Vagina (tissue), 2 donors: ENCODE measurements around the gene GPRC5C. TPM values are rescaled to one million over a fixed set of nuclear protein-coding genes. Genes with fewer than 3 reads are reported as not detected.

Experiments used
- DNase-seq, 2 donors: peaks; one replicate each; pipeline ENCODE4 v3.0.0-alpha.2; 2017; ENCODE audit errors: extremely low spot score in 2 of 2
- H3K27ac ChIP-seq: fragments of 200-600 bp; sonication (generic); one replicate; pipeline ENCODE4 v1.5.1; 2019
- H3K27me3 ChIP-seq: fragments of 200-600 bp; sonication (generic); one replicate; pipeline ENCODE4 v1.5.1; 2019
- H3K36me3 ChIP-seq, 2 donors: fragments of 200-600 bp; sonication (generic); one replicate each; pipeline ENCODE4 v1.5.1; 2017 to 2019
- H3K4me1 ChIP-seq: fragments of 200-600 bp; sonication (generic); one replicate; pipeline ENCODE4 v1.5.1; 2019
- H3K4me3 ChIP-seq, 2 donors: fragments of 200-600 bp; sonication (generic); 1 replicate in 1 of 2; 2 replicates in 1 of 2; pipeline ENCODE4 v1.5.1; 2016 to 2019
- H3K9me3 ChIP-seq: fragments of 200-600 bp; sonication (generic); one replicate; pipeline ENCODE4 v1.5.1; 2019
- POLR2A ChIP-seq, 2 donors: fragments of 450-650 bp; IDR thresholded peaks; one replicate each; pipeline ENCODE4 v1.6.1; 2017; ENCODE audit warnings: antibody characterized with exemption in 2 of 2, mild to moderate bottlenecking in 2 of 2, moderate library complexity in 2 of 2
- POLR2AphosphoS5 ChIP-seq, 2 donors: sonication (generic); formaldehyde crosslinking; IDR thresholded peaks; one replicate each; pipeline ENCODE4 v1.9.0; 2017; ENCODE audit warnings: antibody characterized with exemption in 2 of 2, mild to moderate bottlenecking in 2 of 2, low read depth in 1 of 2; ENCODE audit not compliant: insufficient read depth in 1 of 2
- intact Hi-C: fragments of 100-400 bp; cut with DNase I; formaldehyde crosslinking; loops from one replicate; pipeline ENCODE4 v1.15.1; 2023
- total RNA-seq: library from RNA; depleted of rRNA; stranded (reverse); fragments of >200 nt; gene quantifications from one replicate; pipeline ENCODE4 v1.2.3, GENCODE V29; 2016
- TF ChIP-seq, protein P1 (sequence below), 3 experiments: fragments of 450-650 bp in 2 of 3; fragments of 200-600 bp in 1 of 3; sonication (generic) in 1 of 3; IDR thresholded peaks; one replicate each; pipeline ENCODE4 v1.5.1; 2017 to 2019; ENCODE audit warnings: antibody characterized with exemption in 3 of 3, mild to moderate bottlenecking in 2 of 3, moderate library complexity in 2 of 3

The GPRC5C gene
- total RNA-seq, 1 donor from 2014 or later: 27.5 TPM

DNA sequence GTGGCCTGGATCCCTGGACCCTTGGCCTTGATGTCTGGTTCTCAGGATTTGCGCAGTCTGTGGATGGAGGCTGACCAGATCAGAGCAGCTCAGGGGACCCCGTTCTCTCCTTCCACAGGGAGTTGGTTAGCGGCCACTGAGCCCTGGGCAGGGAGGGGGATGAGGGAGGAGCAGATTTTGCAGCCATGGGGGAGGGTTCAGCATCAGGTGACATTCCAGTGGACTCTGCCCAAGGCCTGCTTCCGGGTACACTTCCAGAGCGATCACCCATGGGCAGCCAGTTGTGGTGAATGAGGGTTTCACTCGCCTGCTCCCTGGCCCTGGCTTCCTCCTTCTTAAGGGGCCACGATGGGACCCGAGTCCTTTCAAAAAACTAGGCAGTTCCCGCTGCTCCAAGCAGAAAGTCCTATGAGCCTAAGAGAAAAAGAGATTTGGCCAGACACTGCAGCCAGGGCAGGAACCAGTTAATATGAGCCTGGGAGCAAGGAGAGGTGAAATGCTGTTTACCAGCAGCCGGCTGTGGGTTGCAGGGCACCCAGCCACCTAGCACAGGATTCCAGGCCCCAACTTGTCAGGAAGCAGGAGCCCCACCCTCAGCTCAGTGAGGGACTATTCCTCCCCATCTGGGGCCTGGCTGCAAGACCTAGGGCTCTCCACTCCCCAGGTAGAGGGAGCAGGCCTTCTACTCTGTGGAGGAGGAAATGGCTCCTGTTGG, 4.7 kb upstream of the GPRC5C start:
- peak overlapping the region; percentile 45 for H3K27ac ChIP-seq

DNA sequence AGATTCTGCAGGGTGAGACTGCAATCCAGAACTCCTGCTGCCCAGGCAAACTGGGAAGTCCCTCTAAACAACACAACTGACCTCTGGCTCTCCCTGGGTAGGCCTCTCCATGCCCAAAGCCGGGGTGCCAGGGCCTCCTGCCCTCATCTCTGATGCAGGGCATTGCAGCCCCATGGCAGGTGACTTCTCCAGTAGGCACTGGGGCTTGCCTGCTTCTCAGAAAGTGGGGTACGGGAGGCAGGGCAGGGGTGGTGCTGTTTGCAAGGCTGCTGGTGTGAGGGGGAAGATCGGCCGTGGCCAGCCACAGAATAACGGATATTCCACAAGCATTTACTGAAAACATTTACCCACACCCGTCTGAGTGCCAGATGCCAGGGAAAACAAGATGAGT, 4.1 kb upstream of the GPRC5C start:
- H3K27ac ChIP-seq: peak overlapping the region; percentile 45
- H3K4me3 ChIP-seq: no peak overlapping the region
- DNase-seq: no peak
- TF ChIP-seq POLR2A (IDR thresholded peaks at IDR 0.05): no peak
- no peak for TF ChIP-seq POLR2AphosphoS5 (IDR thresholded peaks at IDR 0.05; ENCODE audit: insufficient read depth in 1 of 2, low read depth in 1 of 2)
- TF ChIP-seq, protein P1, sequence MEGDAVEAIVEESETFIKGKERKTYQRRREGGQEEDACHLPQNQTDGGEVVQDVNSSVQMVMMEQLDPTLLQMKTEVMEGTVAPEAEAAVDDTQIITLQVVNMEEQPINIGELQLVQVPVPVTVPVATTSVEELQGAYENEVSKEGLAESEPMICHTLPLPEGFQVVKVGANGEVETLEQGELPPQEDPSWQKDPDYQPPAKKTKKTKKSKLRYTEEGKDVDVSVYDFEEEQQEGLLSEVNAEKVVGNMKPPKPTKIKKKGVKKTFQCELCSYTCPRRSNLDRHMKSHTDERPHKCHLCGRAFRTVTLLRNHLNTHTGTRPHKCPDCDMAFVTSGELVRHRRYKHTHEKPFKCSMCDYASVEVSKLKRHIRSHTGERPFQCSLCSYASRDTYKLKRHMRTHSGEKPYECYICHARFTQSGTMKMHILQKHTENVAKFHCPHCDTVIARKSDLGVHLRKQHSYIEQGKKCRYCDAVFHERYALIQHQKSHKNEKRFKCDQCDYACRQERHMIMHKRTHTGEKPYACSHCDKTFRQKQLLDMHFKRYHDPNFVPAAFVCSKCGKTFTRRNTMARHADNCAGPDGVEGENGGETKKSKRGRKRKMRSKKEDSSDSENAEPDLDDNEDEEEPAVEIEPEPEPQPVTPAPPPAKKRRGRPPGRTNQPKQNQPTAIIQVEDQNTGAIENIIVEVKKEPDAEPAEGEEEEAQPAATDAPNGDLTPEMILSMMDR (IDR thresholded peaks at IDR 0.05): no peak
- intact Hi-C loops: no loop called here
- H3K27me3 ChIP-seq: no peaks in the 10 kb centered on the region
- peaks cover 35% of the 10 kb centered on the region for H3K4me1 ChIP-seq
- H3K9me3 ChIP-seq: no peaks in the 10 kb centered on the region
- H3K36me3 ChIP-seq: no peaks in the 10 kb centered on the region

More for the DNA sequence above, 4.7 kb upstream of the GPRC5C start:
- no peaks in the 10 kb centered on the region for H3K9me3 ChIP-seq
- no peaks in the 10 kb centered on the region for H3K36me3 ChIP-seq
- no peaks in the 10 kb centered on the region for H3K27me3 ChIP-seq
- intact Hi-C loops: no loop called here
- H3K4me1 ChIP-seq: peaks cover 29% of the 10 kb centered on the region
- no peak for DNase-seq
- H3K4me3 ChIP-seq: no peak overlapping the region
- TF ChIP-seq POLR2A (IDR thresholded peaks at IDR 0.05): no peak
- no peak for TF ChIP-seq POLR2AphosphoS5 (IDR thresholded peaks at IDR 0.05; ENCODE audit: insufficient read depth in 1 of 2, low read depth in 1 of 2)
- TF ChIP-seq, protein P1 (IDR thresholded peaks at IDR 0.05): no peak

DNA sequence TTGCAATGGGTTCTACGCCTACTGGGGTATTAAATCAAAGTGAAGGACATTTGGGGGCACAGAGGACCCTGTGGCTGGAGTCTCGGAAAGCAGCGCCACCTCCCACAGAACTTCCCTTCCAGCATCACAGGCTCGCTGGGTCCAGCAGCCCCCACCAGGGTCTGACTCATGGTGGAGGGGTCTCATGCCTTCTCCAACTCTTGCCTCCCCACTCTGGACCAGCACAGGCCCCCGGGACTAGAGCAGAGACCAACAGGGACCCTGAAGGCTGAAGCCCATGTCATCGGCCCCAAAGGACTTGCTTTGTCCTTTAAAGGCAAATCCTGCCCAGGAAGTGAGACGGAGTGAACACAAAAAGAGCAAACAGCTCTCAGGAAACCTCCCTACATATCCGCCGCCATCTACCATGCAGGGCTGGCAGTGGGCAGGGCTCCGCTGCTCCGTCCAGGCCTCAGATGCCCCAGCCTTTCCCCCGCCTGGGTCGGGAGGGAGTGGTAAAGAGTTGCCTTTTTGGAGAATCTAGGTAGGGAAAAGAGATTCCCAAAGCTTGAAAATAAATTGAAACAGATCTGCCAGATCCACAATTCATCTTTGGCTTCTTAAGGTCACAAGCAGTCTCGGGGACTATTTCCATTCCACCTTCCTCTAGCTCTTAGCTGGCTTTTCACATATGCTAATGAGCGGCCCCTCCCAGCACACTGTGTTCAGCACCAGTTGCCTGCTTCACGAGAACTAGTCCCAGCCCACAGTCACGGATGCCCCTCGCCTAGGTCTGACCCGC, 2.1 kb upstream of the GPRC5C start:
- no peak for DNase-seq
- Histone ChIP-seq H3K4me1 (peaks cover 46% of the 10 kb centered on the region), H3K27ac (peak overlapping the region; percentile 91), H3K4me3 (peak overlapping the region; percentile 61 to 74), H3K27me3 (no peaks in the 10 kb centered on the region), H3K36me3 (no peaks in the 10 kb centered on the region), H3K9me3 (no peaks in the 10 kb centered on the region)
- TF ChIP-seq POLR2AphosphoS5 (IDR thresholded peaks at IDR 0.05; ENCODE audit: insufficient read depth in 1 of 2, low read depth in 1 of 2): no peak
- no peak for TF ChIP-seq POLR2A (IDR thresholded peaks at IDR 0.05)
- TF ChIP-seq, protein P1 (IDR thresholded peaks at IDR 0.05): no peak
- intact Hi-C loops: no loop called here

DNA sequence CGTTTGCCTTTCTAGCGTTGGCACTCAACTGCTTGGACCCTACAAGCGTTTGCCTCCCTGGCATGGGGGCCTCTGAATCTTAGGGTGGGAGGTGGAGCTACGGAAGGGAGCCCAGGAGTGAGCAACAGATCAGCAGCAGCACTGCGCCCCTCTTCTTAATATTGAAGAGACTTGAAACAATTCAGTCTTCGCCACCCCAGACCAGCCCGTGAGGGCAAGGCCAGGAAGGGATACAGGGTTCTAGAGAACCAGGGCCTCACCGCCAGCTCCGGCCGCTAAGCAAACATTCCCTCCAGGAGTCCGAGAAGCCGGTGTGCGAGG, 1.5 kb upstream of the GPRC5C start:
- peaks cover 46% of the 10 kb centered on the region for H3K4me1 ChIP-seq
- H3K9me3 ChIP-seq: no peaks in the 10 kb centered on the region
- TF ChIP-seq POLR2A (IDR thresholded peaks at IDR 0.05): no peak
- TF ChIP-seq, protein P1 (IDR thresholded peaks at IDR 0.05): no peak
- TF ChIP-seq POLR2AphosphoS5 (IDR thresholded peaks at IDR 0.05; ENCODE audit: insufficient read depth in 1 of 2, low read depth in 1 of 2): no peak
- no peak for DNase-seq
- H3K27ac ChIP-seq: peak overlapping the region; percentile 91
- H3K36me3 ChIP-seq: no peaks in the 10 kb centered on the region
- H3K4me3 ChIP-seq: peak overlapping the region; percentile 61 to 74
- intact Hi-C loops: no loop called here
- H3K27me3 ChIP-seq: no peaks in the 10 kb centered on the region
